K562 (cell line): ENCODE measurements around the gene ZDHHC19. TPM values are rescaled to one million over a fixed set of nuclear protein-coding genes. Genes with fewer than 3 reads are reported as not detected.

Experiments
- ATAC-seq: fragments of 200-7000 bp; cut with Tn5 transposase; 3 replicates; pipeline ENCODE4 v1.9.1; 2020; ENCODE audit warnings: moderate library complexity
- BruUV-seq: library from RNA; stranded (reverse); fragments of 400-500 nt; replicated peaks from 2 replicates; lab custom pipeline; 2021; lab: Mats Ljungman, UMichigan
- CTCF ChIA-PET: fragments of 300-600 bp; formaldehyde crosslinking; extraction: SDS; loops from one replicate; lab custom pipeline; 2021; ENCODE audit warnings: low intra/inter-chr PET ratio; lab: Yijun Ruan, JAX
- POLR2A ChIA-PET: fragments of 300-600, 350-650 bp; sonication (Branson Sonifier 250); formaldehyde crosslinking; extraction: SDS; loops from one replicate; lab custom pipeline; 2021; ENCODE audit warnings: antibody characterized with exemption, inconsistent platforms; lab: Yijun Ruan, JAX
- DNase-seq, 4 experiments: peaks; one replicate each; pipeline versions ENCODE4 v3.0.0 to v3.0.0-alpha.2; 2011 to 2018; ENCODE audit warnings: low spot score in 3 of 4, mixed read lengths in 3 of 4; ENCODE audit errors: extremely low read depth in 1 of 4
- FAIRE-seq: peaks from 2 replicates; lab custom pipeline; 2011; peaks lifted over from hg19 to GRCh38; lab: Jason Lieb, UNC
- H2AFZ ChIP-seq: 2 replicates; pipeline ENCODE4 v1.6.0; 2011; ENCODE audit warnings: low read depth, low read length, control low read depth, inconsistent platforms
- H3K27ac ChIP-seq: fragments of 200-600 bp; 3 replicates; pipeline ENCODE4 v1.8.0; 2011; ENCODE audit warnings: low read depth, mild to moderate bottlenecking, control low read depth, inconsistent platforms, low read length, moderate library complexity, mixed read lengths; ENCODE audit errors: extremely low read depth
- H3K27me3 ChIP-seq, 2 experiments: fragments of 300-600 bp in 1 of 2; 2 replicates in 1 of 2; 3 replicates in 1 of 2; pipeline versions ENCODE4 v1.6.0 to v1.8.0; 2011; ENCODE audit warnings: inconsistent platforms in 2 of 2, low read length in 2 of 2, mild to moderate bottlenecking in 1 of 2, mixed read lengths in 1 of 2, moderate library complexity in 1 of 2; ENCODE audit not compliant: control insufficient read depth in 2 of 2, insufficient read depth in 2 of 2
- H3K36me3 ChIP-seq: fragments of 300-600 bp; 3 replicates; pipeline ENCODE4 v1.8.0; 2011; ENCODE audit warnings: mild to moderate bottlenecking, low read length, inconsistent platforms; ENCODE audit not compliant: control insufficient read depth, insufficient read depth
- H3K4me1 ChIP-seq, 2 experiments: fragments of 200-600 bp in 1 of 2; replicated peaks in 1 of 2; 2 replicates in 1 of 2; 3 replicates in 1 of 2; pipeline versions ENCODE4 v1.5.1 to v1.8.0; 2011; ENCODE audit warnings: inconsistent platforms in 2 of 2, low read length in 2 of 2, mild to moderate bottlenecking in 1 of 2, mixed read lengths in 1 of 2, moderate library complexity in 1 of 2; ENCODE audit not compliant: control insufficient read depth in 2 of 2, insufficient read depth in 2 of 2
- H3K4me2 ChIP-seq: 2 replicates; pipeline ENCODE4 v1.6.1; 2011; ENCODE audit warnings: low read length, control low read depth, inconsistent platforms, mixed read lengths; ENCODE audit not compliant: insufficient read depth
- H3K4me3 ChIP-seq: fragments of 200-600 bp; sonication (generic), shearing (Covaris generic); 2 replicates; pipeline ENCODE4 v1.5.1; 2016; ENCODE audit warnings: control low read depth, inconsistent platforms
- H3K79me2 ChIP-seq: fragments of 200-600 bp; 3 replicates; pipeline ENCODE4 v1.8.0; 2011; ENCODE audit warnings: low read length, inconsistent platforms; ENCODE audit not compliant: control insufficient read depth, insufficient read depth
- H3K9ac ChIP-seq, 2 experiments: 2 replicates each; pipeline versions ENCODE4 v1.6.0 to v1.6.1; 2011; ENCODE audit warnings: low read depth in 2 of 2, low read length in 2 of 2, control low read depth in 1 of 2, inconsistent platforms in 1 of 2, mild to moderate bottlenecking in 1 of 2, mixed read lengths in 1 of 2; ENCODE audit not compliant: insufficient read depth in 1 of 2
- H3K9me1 ChIP-seq: one replicate; pipeline ENCODE4 v1.6.0; 2011; ENCODE audit warnings: inconsistent platforms, mild to moderate bottlenecking, low read length, moderate library complexity; ENCODE audit not compliant: control insufficient read depth, insufficient read depth
- H3K9me3 ChIP-seq: replicated peaks from 2 replicates; pipeline ENCODE4 v1.5.1; 2011; ENCODE audit warnings: low read depth, low read length, inconsistent platforms; ENCODE audit not compliant: control insufficient read depth, insufficient read depth
- H4K20me1 ChIP-seq: replicated peaks from 2 replicates; pipeline ENCODE4 v1.6.1; 2011; ENCODE audit warnings: low read length, inconsistent platforms, mixed read lengths; ENCODE audit not compliant: control insufficient read depth, insufficient read depth
- CHD2 ChIP-seq: IDR thresholded peaks from 2 replicates; pipeline ENCODE4 v1.6.1; 2011; ENCODE audit warnings: low read depth, low read length
- COPS2 ChIP-seq: fragments of 450-650 bp; conservative IDR thresholded peaks from 2 replicates; pipeline ENCODE4 v1.6.1; 2016; ENCODE audit warnings: mild to moderate bottlenecking, moderate library complexity
- ETV6 ChIP-seq, 3 experiments: fragments of 150-350 bp in 1 of 3; sonication (generic) in 1 of 3; formaldehyde crosslinking in 1 of 3; IDR thresholded peaks; 2 replicates each; pipeline versions ENCODE4 v1.6.1 to v1.8.0; 2014 to 2022; ENCODE audit warnings: borderline replicate concordance in 2 of 3, low read depth in 2 of 3, antibody characterized with exemption in 1 of 3, low read length in 1 of 3, mild to moderate bottlenecking in 1 of 3, missing genetic modification reagents in 1 of 3
- FOXA1 ChIP-seq: fragments of 450-650 bp; IDR thresholded peaks from 2 replicates; pipeline ENCODE4 v1.6.1; 2016; ENCODE audit warnings: mild to moderate bottlenecking, borderline replicate concordance
- FOXP1 ChIP-seq: sonication (generic); formaldehyde crosslinking; IDR thresholded peaks from 2 replicates; pipeline ENCODE4 v1.8.0; 2022; ENCODE audit warnings: mild to moderate bottlenecking, missing genetic modification reagents
- GTF2A2 ChIP-seq: IDR thresholded peaks from 2 replicates; pipeline ENCODE4 v1.6.1; 2016; ENCODE audit warnings: mild to moderate bottlenecking, missing genetic modification characterization, missing compliant biosample characterization
- HIVEP1 ChIP-seq: fragments of 250-450 bp; sonication (Bioruptor Pico); IDR thresholded peaks from 2 replicates; pipeline ENCODE4 v1.4.0; 2020; ENCODE audit warnings: mild to moderate bottlenecking
- HNRNPLL ChIP-seq: fragments of 200-400 bp; formaldehyde crosslinking; IDR thresholded peaks from 2 replicates; pipeline ENCODE4 v1.6.1; 2017; ENCODE audit warnings: low read length, low read depth, mild to moderate bottlenecking; ENCODE audit not compliant: poor library complexity, severe bottlenecking
- KDM4B ChIP-seq, 2 experiments: fragments of 450-650 bp in 1 of 2; sonication (generic) in 1 of 2; IDR thresholded peaks; 2 replicates each; pipeline ENCODE4 v1.6.1; 2016 to 2017; ENCODE audit warnings: borderline replicate concordance in 2 of 2, antibody characterized with exemption in 1 of 2, low read depth in 1 of 2, mild to moderate bottlenecking in 1 of 2
- L3MBTL2 ChIP-seq: fragments of 450-650 bp; IDR thresholded peaks from 2 replicates; pipeline ENCODE4 v1.6.1; 2016; ENCODE audit warnings: mild to moderate bottlenecking, moderate library complexity
- NFRKB ChIP-seq: fragments of 450-650 bp; IDR thresholded peaks from 2 replicates; pipeline ENCODE4 v1.6.1; 2016; ENCODE audit warnings: low read depth
- PHB ChIP-seq: fragments of 250-450 bp; sonication (Bioruptor Pico); IDR thresholded peaks from 2 replicates; pipeline ENCODE4 v1.5.0; 2021
- SIN3B ChIP-seq: fragments of 450-650 bp; IDR thresholded peaks from 2 replicates; pipeline ENCODE4 v1.6.1; 2017; ENCODE audit warnings: low read depth, mild to moderate bottlenecking, moderate library complexity
- SMARCA4 ChIP-seq: fragments of 450-650 bp; IDR thresholded peaks from 2 replicates; pipeline ENCODE4 v1.6.1; 2016
- TARDBP ChIP-seq: fragments of 450-650 bp; IDR thresholded peaks from 2 replicates; pipeline ENCODE4 v1.6.1; 2016
- TCF15 ChIP-seq: fragments of 250-450 bp; sonication (Bioruptor Pico); IDR thresholded peaks from 2 replicates; pipeline ENCODE4 v1.8.0; 2022; ENCODE audit warnings: moderate library complexity, mild to moderate bottlenecking, inconsistent platforms
- ZEB2 ChIP-seq: fragments of 450-650 bp; IDR thresholded peaks from 2 replicates; pipeline ENCODE4 v1.6.1; 2016
- ZNF174 ChIP-seq: fragments of 250-450 bp; sonication (Bioruptor Pico); IDR thresholded peaks from 2 replicates; pipeline ENCODE4 v1.4.0; 2020; ENCODE audit warnings: mild to moderate bottlenecking
- ZNF785 ChIP-seq: fragments of 250-450 bp; sonication (Bioruptor Pico); IDR thresholded peaks from 2 replicates; pipeline ENCODE4 v1.4.0; 2020; ENCODE audit warnings: mild to moderate bottlenecking
- WGBS: fragments of 100-300 bp; shearing (Covaris generic); methylation state at CpG from one replicate; pipeline ENCODE4 v1.1.6; 2016; ENCODE audit warnings: low coverage, mixed read lengths; ENCODE audit not compliant: insufficient coverage; ENCODE audit errors: missing lambda C conversion rate; 5-methylcytosine and 5-hydroxymethylcytosine counted together
- in situ Hi-C: fragments of 300-500 bp; cut with MboI; formaldehyde crosslinking; loops from 4 replicates; pipeline ENCODE4 v1.15.0; 2018; ENCODE audit warnings: inconsistent platforms, mixed read lengths
- intact Hi-C: fragments of 100-400 bp; cut with micrococcal nuclease; formaldehyde crosslinking; loops from 2 replicates; pipeline ENCODE4 v1.14.2; 2022
- polyA plus RNA-seq, 8 experiments: library from polyadenylated mRNA; depleted of rRNA in 4 of 8; stranded (reverse) in 5 of 8; unstranded in 3 of 8; fragments of >200 nt; fragmentation: Nextera tagmentation in 2 of 8; fragmentation: Illumina TruSeq in 1 of 8; extraction: Ambion mirVana in 2 of 8; extraction: Trizol in 1 of 8; gene quantifications; 2 replicates each; pipeline versions ENCODE4 v1.2.1 to v1.2.3, GENCODE V29; 2011 to 2014; ENCODE audit warnings: inconsistent platforms in 1 of 8, missing spikeins in 1 of 8
- total RNA-seq, 7 experiments: library from RNA; depleted of rRNA in 6 of 7; stranded (reverse); fragments of >200 nt in 6 of 7; fragmentation: Illumina TruSeq in 2 of 7; extraction: Trizol in 2 of 7; gene quantifications; 2 replicates each; pipeline versions ENCODE4 v1.2.1 to v1.2.3, GENCODE V29; 2011 to 2021; ENCODE audit warnings: low replicate concordance in 1 of 7
- TF ChIP-seq, protein P1 (sequence below): IDR thresholded peaks from 2 replicates; pipeline ENCODE4 v1.6.1; 2012; ENCODE audit warnings: low read depth, low read length, improper control_type of control experiment, borderline replicate concordance
- TF ChIP-seq, protein P2 (sequence below): fragments of 250-450 bp; sonication (Bioruptor Pico); IDR thresholded peaks from 2 replicates; pipeline ENCODE4 v1.4.0; 2020; ENCODE audit warnings: borderline replicate concordance

ZDHHC19 gene
- total and polyA plus RNA-seq, 9 of the 15 experiments (the other 6 are each of a cell fraction or from before 2014, with no cell fraction given): 0.40 to 5.5 (median 1.1) TPM

GRCh38 chr3:196192524-196193051 is 18.6 kb downstream of the ZDHHC19 start:
- DNase-seq: peak in 3 of 4 experiments; percentile 51 to 65 (median 56)
- Histone ChIP-seq H3K4me2 (peak overlapping the region; percentile 64), H3K27ac (peak overlapping the region; percentile 62; the same call in 2 of the 3 replicates), H3K36me3 (no peaks in the 10 kb centered on the region), H3K4me1 (peaks cover 46 to 84% of the 10 kb centered on the region in 2 experiments), H3K9ac (peak overlapping the region; percentile 49 to 88), H3K9me1 (no peaks in the 10 kb centered on the region), H2AFZ (peak overlapping the region; percentile 90), H3K4me3 (no peak overlapping the region), H3K79me2 (peaks cover 25% of the 10 kb centered on the region), H3K27me3 (no peaks in the 10 kb centered on the region), H3K9me3 (no peaks in the 10 kb centered on the region), H4K20me1 (no peaks in the 10 kb centered on the region)
- no TSS peak for BruUV-seq
- POLR2A ChIA-PET: interaction anchor here (0.6 to 3.0 kb wide), 3 partner anchors 8 to 112 kb away, joined by 3 to 30 read pairs (median 4); partner anchors contain the start of gene TFRC
- in situ Hi-C loops: loop anchor here (5.0 kb wide), 1 partner anchor 115 kb away; no protein-coding TSS in a partner anchor
- ATAC-seq: peak; percentile 2; the same call in 2 of the 3 replicates
- intact Hi-C loops: loop anchor here (2.0 to 10.0 kb wide), 2 partner anchors 66 to 478 kb away; no protein-coding TSS in a partner anchor
- FAIRE-seq: peak; percentile 48
- CTCF ChIA-PET: interaction anchor here (1.1 kb wide), 1 partner anchor 119 kb away, joined by 3 read pairs; no protein-coding TSS in a partner anchor
- WGBS: 44% methylated on average over 13 of the region's 14 CpGs
- TF ChIP-seq GTF2A2 (tag): no peak
- peak; percentile 86 for TF ChIP-seq ZEB2
- no peak for TF ChIP-seq CHD2
- no peak for TF ChIP-seq TCF15
- no peak for TF ChIP-seq TARDBP
- no peak for TF ChIP-seq ZNF174 (CRISPR knock-in tag)
- 0 out of 2 replicates have a peak, but pooled peaks have one; percentile 36 for TF ChIP-seq NFRKB
- TF ChIP-seq L3MBTL2: peak; percentile 63; the same call in 1 of the 2 replicates
- no peak for TF ChIP-seq COPS2
- TF ChIP-seq HIVEP1 (CRISPR knock-in tag): no peak
- no peak for TF ChIP-seq FOXA1
- no peak for TF ChIP-seq SIN3B
- TF ChIP-seq ZNF785: no peak
- no peak for TF ChIP-seq HNRNPLL
- no peak for TF ChIP-seq PHB (CRISPR knock-in tag)
- peak; percentile 57; the same call in 1 of the 2 replicates for TF ChIP-seq SMARCA4
- TF ChIP-seq ETV6 (IDR thresholded peaks at IDR 0.05; ENCODE audit: borderline replicate concordance in 1 of 2, low read depth in 2 of 2, low read length in 1 of 2): no peak
- TF ChIP-seq ETV6 (CRISPR knock-in tag; IDR thresholded peaks at IDR 0.05; ENCODE audit: borderline replicate concordance): no peak
- TF ChIP-seq KDM4B (IDR thresholded peaks at IDR 0.05; ENCODE audit: borderline replicate concordance in 2 of 2, low read depth in 1 of 2): no peak
- TF ChIP-seq, protein P1, sequence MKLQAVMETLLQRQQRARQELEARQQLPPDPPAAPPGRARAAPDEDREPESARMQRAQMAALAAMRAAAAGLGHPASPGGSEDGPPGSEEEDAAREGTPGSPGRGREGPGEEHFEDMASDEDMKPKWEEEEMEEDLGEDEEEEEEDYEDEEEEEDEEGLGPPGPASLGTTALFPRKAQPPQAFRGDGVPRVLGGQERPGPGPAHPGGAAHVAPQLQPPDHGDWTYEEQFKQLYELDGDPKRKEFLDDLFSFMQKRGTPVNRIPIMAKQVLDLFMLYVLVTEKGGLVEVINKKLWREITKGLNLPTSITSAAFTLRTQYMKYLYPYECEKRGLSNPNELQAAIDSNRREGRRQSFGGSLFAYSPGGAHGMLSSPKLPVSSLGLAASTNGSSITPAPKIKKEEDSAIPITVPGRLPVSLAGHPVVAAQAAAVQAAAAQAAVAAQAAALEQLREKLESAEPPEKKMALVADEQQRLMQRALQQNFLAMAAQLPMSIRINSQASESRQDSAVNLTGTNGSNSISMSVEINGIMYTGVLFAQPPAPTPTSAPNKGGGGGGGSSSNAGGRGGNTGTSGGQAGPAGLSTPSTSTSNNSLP: no peak
- TF ChIP-seq FOXP1 (CRISPR knock-in tag): no peak
- TF ChIP-seq, protein P2, sequence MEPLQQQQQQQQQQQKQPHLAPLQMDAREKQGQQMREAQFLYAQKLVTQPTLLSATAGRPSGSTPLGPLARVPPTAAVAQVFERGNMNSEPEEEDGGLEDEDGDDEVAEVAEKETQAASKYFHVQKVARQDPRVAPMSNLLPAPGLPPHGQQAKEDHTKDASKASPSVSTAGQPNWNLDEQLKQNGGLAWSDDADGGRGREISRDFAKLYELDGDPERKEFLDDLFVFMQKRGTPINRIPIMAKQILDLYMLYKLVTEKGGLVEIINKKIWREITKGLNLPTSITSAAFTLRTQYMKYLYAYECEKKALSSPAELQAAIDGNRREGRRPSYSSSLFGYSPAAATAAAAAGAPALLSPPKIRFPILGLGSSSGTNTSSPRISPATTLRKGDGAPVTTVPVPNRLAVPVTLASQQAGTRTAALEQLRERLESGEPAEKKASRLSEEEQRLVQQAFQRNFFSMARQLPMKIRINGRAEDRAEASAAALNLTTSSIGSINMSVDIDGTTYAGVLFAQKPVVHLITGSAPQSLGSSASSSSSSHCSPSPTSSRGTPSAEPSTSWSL: no peak
